Activated T-helper 1 cell treated with anti-CD3 and anti-CD28 coated beads, Interleukin-12 subunit alpha, Interleukin-12 subunit beta, Interleukin-2, Interleukin-4 antibody, amounts not matched to agents 30 ng/mL and 10 ng/mL and 1 ng/mL, durations not matched to agents 14 hours and 24 hours and 36 hours (primary cell): ENCODE results near the gene KRTAP1-1. TPM values are rescaled to one million over a fixed set of nuclear protein-coding genes. Genes with fewer than 3 reads are reported as not detected.
"Not testable (repeated sequence)": the region's sequence is repeated elsewhere in the genome, so short reads cannot be mapped to it uniquely, and the experiment has no call there.

Experiments
- DNase-seq: peaks from one replicate; pipeline ENCODE4 v3.0.0; 2021; ENCODE audit warnings: low spot score
- H3K27ac Mint-ChIP-seq: one replicate; pipeline ENCODE4 v1.8.0; 2021; ENCODE audit warnings: mild to moderate bottlenecking, mixed read lengths
- H3K27me3 Mint-ChIP-seq: one replicate; pipeline ENCODE4 v1.8.0; 2022; ENCODE audit warnings: mild to moderate bottlenecking, moderate library complexity, mixed read lengths; ENCODE audit not compliant: insufficient read depth
- H3K36me3 Mint-ChIP-seq: one replicate; pipeline ENCODE4 v1.8.0; 2021; ENCODE audit warnings: low read depth, mixed read lengths
- H3K4me1 Mint-ChIP-seq: one replicate; pipeline ENCODE4 v1.8.0; 2021; ENCODE audit warnings: low read depth, mixed read lengths
- H3K4me3 Mint-ChIP-seq: one replicate; pipeline ENCODE4 v1.8.0; 2021; ENCODE audit warnings: mild to moderate bottlenecking, moderate library complexity, mixed read lengths
- H3K9me3 Mint-ChIP-seq: one replicate; pipeline ENCODE4 v1.8.0; 2021; ENCODE audit warnings: mixed read lengths
- intact Hi-C: fragments of 100-400 bp; cut with micrococcal nuclease; formaldehyde crosslinking; loops from one replicate; pipeline ENCODE4 v1.15.1; 2024
- total RNA-seq: library from RNA; stranded (reverse); gene quantifications from 2 replicates; pipeline ENCODE4 v1.2.3, GENCODE V29; 2022

KRTAP1-1 gene
- not detected in 2 replicates for total RNA-seq

- H3K27ac Mint-ChIP-seq, DNase-seq, H3K4me3 Mint-ChIP-seq, H3K4me1 Mint-ChIP-seq, H3K27me3 Mint-ChIP-seq, H3K36me3 Mint-ChIP-seq, intact Hi-C loops: not testable (repeated sequence)
- H3K9me3 Mint-ChIP-seq, result peaks cover 10% of the 10 kb centered on the region
These were observed at the start of gene KRTAP1-1 for GRCh38 chr17:41040783-41041571. Gene KRTAP1-1 (minus strand): TSS chr17:41041450. CDS start chr17:41041397, 53 bp downstream.

- H3K4me1 Mint-ChIP-seq, intact Hi-C loops, H3K27ac Mint-ChIP-seq, DNase-seq, H3K36me3 Mint-ChIP-seq, H3K27me3 Mint-ChIP-seq, H3K4me3 Mint-ChIP-seq, H3K9me3 Mint-ChIP-seq: not testable (repeated sequence)
These were observed 47.6 kb upstream of the KRTAP1-1 start for GRCh38 chr17:41088760-41089352.

- H3K4me1 Mint-ChIP-seq, H3K27ac Mint-ChIP-seq, DNase-seq, intact Hi-C loops, H3K4me3 Mint-ChIP-seq, H3K27me3 Mint-ChIP-seq, H3K9me3 Mint-ChIP-seq, H3K36me3 Mint-ChIP-seq: not testable (repeated sequence)
These were observed 43.0 kb upstream of the KRTAP1-1 start, which contains the start of gene KRTAP4-7 for GRCh38 chr17:41084100-41084856. Gene KRTAP4-7 (plus strand): TSS chr17:41084150. CDS start chr17:41084207, 57 bp downstream.

- DNase-seq, H3K4me1 Mint-ChIP-seq, H3K27me3 Mint-ChIP-seq, H3K36me3 Mint-ChIP-seq, H3K4me3 Mint-ChIP-seq, H3K9me3 Mint-ChIP-seq, intact Hi-C loops, H3K27ac Mint-ChIP-seq: not testable (repeated sequence)
These were observed 42.2 kb upstream of the KRTAP1-1 start for GRCh38 chr17:41083427-41083826.

- Mint-ChIP-seq H3K36me3 (no peaks in the 10 kb centered on the region), H3K4me1 (no peaks in the 10 kb centered on the region), H3K9me3 (no peaks in the 10 kb centered on the region)
These were observed 41.4 kb upstream of the KRTAP1-1 start for GRCh38 chr17:41082626-41083025.

GRCh38 chr17:41076788-41077187, 35.5 kb upstream of the KRTAP1-1 start:
- H3K9me3 Mint-ChIP-seq, result no peaks in the 10 kb centered on the region
- no peak for DNase-seq

More at GRCh38 chr17:41082626-41083025, 41.4 kb upstream of the KRTAP1-1 start:
- Mint-ChIP-seq H3K4me3 (no peak overlapping the region), H3K27me3 (no peaks in the 10 kb centered on the region), H3K27ac (no peak overlapping the region)
- intact Hi-C loops, result no loop called here
- DNase-seq, result no peak

GRCh38 chr17:41073676-41074075, 32.4 kb upstream of the KRTAP1-1 start:
- no peak overlapping the region for H3K27ac Mint-ChIP-seq
- H3K4me3 Mint-ChIP-seq, result no peak overlapping the region
- H3K27me3 Mint-ChIP-seq, result peaks cover 4% of the 10 kb centered on the region
- H3K9me3 Mint-ChIP-seq, result no peaks in the 10 kb centered on the region
- H3K4me1 Mint-ChIP-seq, result no peaks in the 10 kb centered on the region
- no peaks in the 10 kb centered on the region for H3K36me3 Mint-ChIP-seq
- intact Hi-C loops, result no loop called here
- no peak for DNase-seq

More at GRCh38 chr17:41076788-41077187, 35.5 kb upstream of the KRTAP1-1 start:
- intact Hi-C loops, result no loop called here
- no peaks in the 10 kb centered on the region for H3K4me1 Mint-ChIP-seq
- no peak overlapping the region for H3K27ac Mint-ChIP-seq
- peaks cover 2% of the 10 kb centered on the region for H3K27me3 Mint-ChIP-seq
- H3K36me3 Mint-ChIP-seq, result no peaks in the 10 kb centered on the region
- no peak overlapping the region for H3K4me3 Mint-ChIP-seq

- H3K27ac Mint-ChIP-seq, result no peak overlapping the region
- H3K4me3 Mint-ChIP-seq, result no peak overlapping the region
- no peaks in the 10 kb centered on the region for H3K4me1 Mint-ChIP-seq
- no peaks in the 10 kb centered on the region for H3K36me3 Mint-ChIP-seq
- no peaks in the 10 kb centered on the region for H3K9me3 Mint-ChIP-seq
- DNase-seq, result no peak
- intact Hi-C loops, result no loop called here
- peaks cover 4% of the 10 kb centered on the region for H3K27me3 Mint-ChIP-seq
These were observed 30.5 kb upstream of the KRTAP1-1 start for GRCh38 chr17:41071606-41072360.

GRCh38 chr17:41069031-41069430, 27.8 kb upstream of the KRTAP1-1 start:
- peaks cover 4% of the 10 kb centered on the region for H3K27me3 Mint-ChIP-seq
- H3K9me3 Mint-ChIP-seq, result no peaks in the 10 kb centered on the region
- H3K4me3 Mint-ChIP-seq, result no peak overlapping the region
- no peaks in the 10 kb centered on the region for H3K4me1 Mint-ChIP-seq
- intact Hi-C loops, result no loop called here
- H3K27ac Mint-ChIP-seq, result no peak overlapping the region
- DNase-seq, result no peak
- H3K36me3 Mint-ChIP-seq, result no peaks in the 10 kb centered on the region

- Mint-ChIP-seq H3K4me3 (no peak overlapping the region), H3K4me1 (no peaks in the 10 kb centered on the region), H3K9me3 (no peaks in the 10 kb centered on the region), H3K36me3 (no peaks in the 10 kb centered on the region), H3K27me3 (peaks cover 4% of the 10 kb centered on the region), H3K27ac (no peak overlapping the region)
- intact Hi-C loops, result no loop called here
- no peak for DNase-seq
These were observed 26.0 kb upstream of the KRTAP1-1 start for GRCh38 chr17:41067281-41067680.

GRCh38 chr17:41065829-41066624, 24.8 kb upstream of the KRTAP1-1 start, which contains the start of gene KRTAP2-4:
Gene KRTAP2-4 (minus strand): TSS chr17:41065879. CDS start chr17:41065845, 34 bp downstream.
- Mint-ChIP-seq H3K9me3 (no peaks in the 10 kb centered on the region), H3K27me3 (peaks cover 6% of the 10 kb centered on the region), H3K27ac (no peak within 1 kb of the TSS), H3K36me3 (no peaks in the 10 kb centered on the region), H3K4me1 (no peaks in the 10 kb centered on the region), H3K4me3 (no peak within 1 kb of the TSS)
- DNase-seq, result no peak
- intact Hi-C loops, result no loop called here
